Body of pancreas (tissue), 4 donors: Measurements from ENCODE around the gene STRBP.

Source experiments
- CTCF ChIP-seq, 7 experiments: fragments of 450-650 bp in 4 of 7; fragments of 200-600 bp in 3 of 7; sonication (generic) in 3 of 7; IDR thresholded peaks; one replicate each; pipeline ENCODE4 v1.5.1; 2016 to 2019; ENCODE audit warnings: antibody characterized with exemption in 7 of 7
- POLR2A ChIP-seq, 3 donors: fragments of 450-650 bp; IDR thresholded peaks; one replicate each; pipeline ENCODE4 v1.6.1; 2016; ENCODE audit warnings: antibody characterized with exemption in 3 of 3, mild to moderate bottlenecking in 2 of 3

GRCh38 chr9:123234853-123235252 lies 33.5 kb downstream of the STRBP start:
- TF ChIP-seq CTCF (IDR thresholded peaks at IDR 0.05) (no peak), POLR2A (IDR thresholded peaks at IDR 0.05) (no peak)
